Ishikawa (cell line): ENCODE measurements around the gene GAK.

Experiments used
- CEBPB ChIP-seq: IDR thresholded peaks from 2 replicates; pipeline ENCODE4 v1.6.1; 2012
- CREB1 ChIP-seq: IDR thresholded peaks from 2 replicates; pipeline ENCODE4 v1.6.1; 2012; ENCODE audit warnings: low read depth
- EGR1 ChIP-seq: IDR thresholded peaks from 2 replicates; pipeline ENCODE4 v1.6.1; 2012
- EP300 ChIP-seq: IDR thresholded peaks from 2 replicates; pipeline ENCODE4 v1.6.1; 2012; ENCODE audit warnings: borderline replicate concordance
- FOXM1 ChIP-seq: IDR thresholded peaks from 2 replicates; pipeline ENCODE4 v1.6.1; 2012; ENCODE audit warnings: low read depth, borderline replicate concordance
- NFIC ChIP-seq: IDR thresholded peaks from 2 replicates; pipeline ENCODE4 v1.6.1; 2012
- RAD21 ChIP-seq: IDR thresholded peaks from 2 replicates; pipeline ENCODE4 v1.6.1; 2012; ENCODE audit warnings: low read depth
- TAF1 ChIP-seq: IDR thresholded peaks from 2 replicates; pipeline ENCODE4 v1.6.1; 2012; ENCODE audit warnings: low read depth, mild to moderate bottlenecking
- TCF12 ChIP-seq: IDR thresholded peaks from 2 replicates; pipeline ENCODE4 v1.6.1; 2012; ENCODE audit warnings: low read depth
- TEAD4 ChIP-seq: IDR thresholded peaks from 2 replicates; pipeline ENCODE4 v1.6.1; 2012
- YY1 ChIP-seq: IDR thresholded peaks from 2 replicates; pipeline ENCODE4 v1.6.1; 2012; ENCODE audit warnings: low read depth
- ZBTB7A ChIP-seq: IDR thresholded peaks from 2 replicates; pipeline ENCODE4 v1.6.1; 2012; ENCODE audit warnings: low read depth
- TF ChIP-seq, protein P1 (sequence below): IDR thresholded peaks from 2 replicates; pipeline ENCODE4 v1.6.1; 2012; ENCODE audit warnings: low read depth, mild to moderate bottlenecking
- TF ChIP-seq, protein P2 (sequence below): IDR thresholded peaks from 2 replicates; pipeline ENCODE4 v1.6.1; 2012
- TF ChIP-seq, protein P3 (sequence below): IDR thresholded peaks from 2 replicates; pipeline ENCODE4 v1.6.1; 2012

Gene GAK

DNA sequence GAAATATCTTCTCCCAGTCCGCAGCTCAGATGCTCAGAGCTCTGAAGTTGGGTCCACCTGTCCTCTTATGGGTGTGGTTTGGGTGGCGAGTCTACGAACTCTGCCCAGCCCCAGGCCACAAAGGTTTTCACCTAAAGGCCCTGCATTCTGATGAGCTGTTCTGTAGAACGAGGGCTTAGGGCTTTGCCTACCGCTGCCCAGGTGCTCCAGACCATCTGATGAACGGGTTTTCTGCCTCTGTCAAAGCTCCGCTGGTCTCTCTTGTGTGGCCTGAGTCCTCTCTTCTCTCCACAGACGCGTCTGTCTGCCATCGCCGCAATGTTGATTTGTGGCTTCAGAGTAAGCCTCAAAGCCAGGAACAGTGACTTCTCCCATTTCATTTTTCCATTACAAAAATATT lies 77.8 kb downstream of the GAK start:
- TF ChIP-seq, protein P1, sequence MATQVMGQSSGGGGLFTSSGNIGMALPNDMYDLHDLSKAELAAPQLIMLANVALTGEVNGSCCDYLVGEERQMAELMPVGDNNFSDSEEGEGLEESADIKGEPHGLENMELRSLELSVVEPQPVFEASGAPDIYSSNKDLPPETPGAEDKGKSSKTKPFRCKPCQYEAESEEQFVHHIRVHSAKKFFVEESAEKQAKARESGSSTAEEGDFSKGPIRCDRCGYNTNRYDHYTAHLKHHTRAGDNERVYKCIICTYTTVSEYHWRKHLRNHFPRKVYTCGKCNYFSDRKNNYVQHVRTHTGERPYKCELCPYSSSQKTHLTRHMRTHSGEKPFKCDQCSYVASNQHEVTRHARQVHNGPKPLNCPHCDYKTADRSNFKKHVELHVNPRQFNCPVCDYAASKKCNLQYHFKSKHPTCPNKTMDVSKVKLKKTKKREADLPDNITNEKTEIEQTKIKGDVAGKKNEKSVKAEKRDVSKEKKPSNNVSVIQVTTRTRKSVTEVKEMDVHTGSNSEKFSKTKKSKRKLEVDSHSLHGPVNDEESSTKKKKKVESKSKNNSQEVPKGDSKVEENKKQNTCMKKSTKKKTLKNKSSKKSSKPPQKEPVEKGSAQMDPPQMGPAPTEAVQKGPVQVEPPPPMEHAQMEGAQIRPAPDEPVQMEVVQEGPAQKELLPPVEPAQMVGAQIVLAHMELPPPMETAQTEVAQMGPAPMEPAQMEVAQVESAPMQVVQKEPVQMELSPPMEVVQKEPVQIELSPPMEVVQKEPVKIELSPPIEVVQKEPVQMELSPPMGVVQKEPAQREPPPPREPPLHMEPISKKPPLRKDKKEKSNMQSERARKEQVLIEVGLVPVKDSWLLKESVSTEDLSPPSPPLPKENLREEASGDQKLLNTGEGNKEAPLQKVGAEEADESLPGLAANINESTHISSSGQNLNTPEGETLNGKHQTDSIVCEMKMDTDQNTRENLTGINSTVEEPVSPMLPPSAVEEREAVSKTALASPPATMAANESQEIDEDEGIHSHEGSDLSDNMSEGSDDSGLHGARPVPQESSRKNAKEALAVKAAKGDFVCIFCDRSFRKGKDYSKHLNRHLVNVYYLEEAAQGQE: no peak
- TF ChIP-seq NFIC: no peak
- no peak for TF ChIP-seq FOXM1
- TF ChIP-seq CEBPB: no peak
- no peak for TF ChIP-seq YY1
- no peak for TF ChIP-seq RAD21
- TF ChIP-seq, protein P2, sequence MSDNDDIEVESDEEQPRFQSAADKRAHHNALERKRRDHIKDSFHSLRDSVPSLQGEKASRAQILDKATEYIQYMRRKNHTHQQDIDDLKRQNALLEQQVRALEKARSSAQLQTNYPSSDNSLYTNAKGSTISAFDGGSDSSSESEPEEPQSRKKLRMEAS: no peak
- no peak for TF ChIP-seq EP300
- TF ChIP-seq ZBTB7A: no peak
- no peak for TF ChIP-seq TCF12

DNA sequence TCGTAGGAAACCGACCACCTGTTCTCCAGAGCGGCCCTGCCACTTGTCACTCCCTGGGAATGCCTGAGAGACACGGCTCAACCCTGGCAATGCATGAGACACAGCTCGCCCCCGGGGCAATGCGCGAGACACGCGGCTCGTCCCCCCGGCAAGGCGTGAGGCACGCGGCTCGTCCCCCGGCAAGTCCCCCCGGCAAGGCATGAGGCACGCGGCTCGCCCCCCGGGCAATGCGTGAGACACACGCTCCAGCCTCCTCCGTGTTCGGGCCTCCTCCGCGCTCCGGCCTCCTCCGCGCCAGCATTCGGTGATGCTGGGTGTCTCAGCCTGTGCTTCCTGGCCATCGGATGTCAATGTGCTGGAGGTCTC lies 78.7 kb downstream of the GAK start:
- TF ChIP-seq NFIC (no peak), TCF12 (no peak)

DNA sequence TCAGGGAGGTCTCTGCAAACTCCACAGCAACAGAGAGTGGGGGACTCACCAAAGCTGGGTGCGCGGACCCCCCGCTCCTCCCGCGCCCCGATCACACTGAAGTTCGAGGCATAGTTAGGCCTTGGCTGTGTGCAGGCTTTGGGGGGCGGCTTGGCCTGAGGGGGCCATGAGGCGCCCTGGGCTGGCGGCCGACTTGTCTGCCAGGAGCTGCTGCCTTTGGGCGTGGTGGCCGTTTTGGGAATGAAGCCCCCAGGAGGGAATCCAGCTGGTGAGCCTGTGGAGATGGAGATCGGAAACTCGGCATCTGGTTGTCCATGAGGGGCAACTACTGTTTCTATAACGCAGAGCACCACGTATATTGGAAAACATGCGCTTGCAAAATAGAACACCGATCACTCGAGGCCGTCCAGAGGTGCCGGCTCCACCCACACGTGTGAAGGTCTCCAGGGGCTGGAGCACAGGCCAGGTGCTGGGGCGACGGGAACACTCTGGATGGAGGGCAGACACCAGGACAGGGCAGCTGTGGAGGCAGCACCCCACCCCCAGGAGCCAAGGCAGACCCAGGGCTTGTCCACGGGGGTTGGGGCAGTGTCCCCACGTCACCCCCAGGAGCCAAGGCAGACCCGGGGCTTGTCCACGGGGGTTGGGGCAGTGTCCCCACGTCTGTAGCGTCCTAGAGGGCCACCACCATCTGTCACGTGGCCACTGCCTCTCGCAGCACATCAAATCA lies 80.2 kb downstream of the GAK start:
- TF ChIP-seq, protein P3, sequence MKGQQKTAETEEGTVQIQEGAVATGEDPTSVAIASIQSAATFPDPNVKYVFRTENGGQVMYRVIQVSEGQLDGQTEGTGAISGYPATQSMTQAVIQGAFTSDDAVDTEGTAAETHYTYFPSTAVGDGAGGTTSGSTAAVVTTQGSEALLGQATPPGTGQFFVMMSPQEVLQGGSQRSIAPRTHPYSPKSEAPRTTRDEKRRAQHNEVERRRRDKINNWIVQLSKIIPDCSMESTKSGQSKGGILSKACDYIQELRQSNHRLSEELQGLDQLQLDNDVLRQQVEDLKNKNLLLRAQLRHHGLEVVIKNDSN: no peak
- no peak for TF ChIP-seq ZBTB7A
- TF ChIP-seq, protein P1: no peak
- no peak for TF ChIP-seq YY1
- TF ChIP-seq CREB1: no peak
- no peak for TF ChIP-seq TEAD4
- no peak for TF ChIP-seq CEBPB
- no peak for TF ChIP-seq NFIC
- TF ChIP-seq EP300: no peak
- no peak for TF ChIP-seq FOXM1
- TF ChIP-seq TAF1: no peak
- TF ChIP-seq EGR1: no peak
- no peak for TF ChIP-seq TCF12
- TF ChIP-seq, protein P2: no peak
- TF ChIP-seq RAD21: no peak

DNA sequence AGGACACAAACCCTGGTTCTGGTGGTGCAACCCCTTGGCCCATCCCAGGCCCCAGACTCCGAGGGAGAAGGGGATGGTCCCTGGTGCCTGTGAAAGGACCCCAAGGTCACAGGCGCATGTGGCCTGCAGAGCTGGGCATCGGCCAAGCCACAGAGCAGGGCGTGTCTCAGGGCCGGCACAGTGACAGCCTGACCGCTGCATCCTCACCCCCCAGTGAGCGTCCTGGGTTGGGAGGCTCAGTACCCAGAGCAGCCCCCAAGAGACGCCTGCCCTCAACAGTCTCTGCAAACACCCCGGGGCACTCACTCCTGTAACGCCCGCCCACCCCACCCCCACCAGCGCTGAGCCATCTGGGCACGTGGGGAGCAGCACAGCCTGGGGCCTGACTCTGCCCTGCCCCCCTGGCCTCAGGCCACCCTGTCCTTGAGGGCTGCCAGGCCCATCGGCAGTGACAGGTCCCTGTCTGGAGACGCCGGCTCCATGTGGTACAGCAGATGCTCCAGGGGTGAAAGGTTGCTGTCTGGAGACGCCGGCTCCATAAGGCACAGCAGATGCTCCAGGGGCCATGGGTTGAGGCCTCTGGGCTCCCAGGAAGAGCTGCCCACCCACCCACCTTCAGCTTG lies 81.7 kb downstream of the GAK start:
- TF ChIP-seq FOXM1 (no peak), TEAD4 (no peak), EP300 (no peak), TCF12 (no peak), EGR1 (no peak), YY1 (no peak), CREB1 (no peak), CEBPB (no peak), ZBTB7A (no peak), TAF1 (no peak)
- TF ChIP-seq, protein P2: no peak
- TF ChIP-seq, protein P3: no peak
- TF ChIP-seq, protein P1: no peak
